VCaP (cell line): Measurements from ENCODE around the gene MYCBP.

Experiments used
- H3K27ac ChIP-seq: fragments of 450-650 bp; 2 replicates; pipeline ENCODE4 v1.5.1; 2017
- CTCF ChIP-seq: fragments of 450-650 bp; conservative IDR thresholded peaks from 2 replicates; pipeline ENCODE4 v1.5.1; 2017; ENCODE audit warnings: mild to moderate bottlenecking, moderate library complexity

Gene MYCBP

GRCh38 chr1:38832370-38832734 lies 40.8 kb downstream of the MYCBP start:
- no peak for TF ChIP-seq CTCF
- H3K27ac ChIP-seq: no peak overlapping the region

GRCh38 chr1:38831731-38832369 lies 41.3 kb downstream of the MYCBP start:
- H3K27ac ChIP-seq: no peak overlapping the region
- no peak for TF ChIP-seq CTCF

- H3K27ac ChIP-seq: no peak overlapping the region
- TF ChIP-seq CTCF: no peak
Observed at GRCh38 chr1:38829368-38829767, 43.8 kb downstream of the MYCBP start.

- TF ChIP-seq CTCF: no peak
- H3K27ac ChIP-seq: no peak overlapping the region
Observed at GRCh38 chr1:38827318-38827717, 45.8 kb downstream of the MYCBP start.

- TF ChIP-seq CTCF: no peak
- no peak overlapping the region for H3K27ac ChIP-seq
Observed at GRCh38 chr1:38826886-38827285, 46.3 kb downstream of the MYCBP start.

GRCh38 chr1:38826262-38826661 lies 46.9 kb downstream of the MYCBP start:
- no peak for TF ChIP-seq CTCF
- no peak overlapping the region for H3K27ac ChIP-seq

- TF ChIP-seq CTCF: no peak
- no peak overlapping the region for H3K27ac ChIP-seq
Observed at GRCh38 chr1:38820860-38821259, 52.3 kb downstream of the MYCBP start.
